CD4-positive, alpha-beta memory T cell (primary cell): ENCODE results near the gene CENPP. TPM values are rescaled to one million over a fixed set of nuclear protein-coding genes. Genes with fewer than 3 reads are reported as not detected.
"Not testable (repeated sequence)": the region's sequence is repeated elsewhere in the genome, so short reads cannot be mapped to it uniquely, and the experiment has no call there.

Source experiments
- CTCF ChIA-PET: fragments of 350-600 bp; sonication (Branson Sonifier 250); formaldehyde crosslinking; loops from one replicate; lab custom pipeline; 2021; ENCODE audit warnings: inconsistent platforms; ENCODE audit not compliant: partially characterized antibody; lab: Charles Lee
- POLR2A ChIA-PET: fragments of 350-600 bp; sonication (Branson Sonifier 250); formaldehyde crosslinking; loops from one replicate; lab custom pipeline; 2021; ENCODE audit not compliant: partially characterized antibody; lab: Charles Lee
- DNase-seq, 5 donors: peaks; one replicate each; pipeline versions ENCODE4 v3.0.0 to v3.0.0-alpha.2; 2020 to 2022; ENCODE audit warnings: mixed read lengths in 1 of 5
- H3K27ac ChIP-seq: one replicate; pipeline ENCODE4 v1.7.0; 2013; ENCODE audit warnings: low read depth, low read length
- H3K27me3 ChIP-seq: 2 replicates; pipeline ENCODE4 v1.7.0; 2013; ENCODE audit warnings: mild to moderate bottlenecking, low read length, moderate library complexity; ENCODE audit not compliant: insufficient read depth
- H3K36me3 ChIP-seq: 2 replicates; pipeline ENCODE4 v1.7.0; 2013; ENCODE audit warnings: mild to moderate bottlenecking, low read length, moderate library complexity; ENCODE audit not compliant: insufficient read depth
- H3K4me1 ChIP-seq: 2 replicates; pipeline ENCODE4 v1.7.0; 2013; ENCODE audit warnings: mild to moderate bottlenecking, low read length, moderate library complexity; ENCODE audit not compliant: insufficient read depth
- H3K4me3 ChIP-seq, 2 donors: one replicate each; pipeline ENCODE4 v1.7.0; 2013; ENCODE audit warnings: low read length in 2 of 2, mild to moderate bottlenecking in 1 of 2
- H3K9me3 ChIP-seq, 2 donors: one replicate each; pipeline ENCODE4 v1.7.0; 2013; ENCODE audit warnings: low read length in 2 of 2, control low read depth in 1 of 2; ENCODE audit not compliant: control insufficient read depth in 1 of 2
- H3K27ac Mint-ChIP-seq, 7 donors: one replicate each; pipeline ENCODE4 v1.8.0; 2020 to 2021; ENCODE audit warnings: mixed read lengths in 7 of 7, mild to moderate bottlenecking in 6 of 7, inconsistent platforms in 3 of 7, moderate library complexity in 3 of 7
- H3K27me3 Mint-ChIP-seq, 2 donors: one replicate each; pipeline ENCODE4 v1.8.0; 2020 to 2021; ENCODE audit warnings: mixed read lengths in 2 of 2
- H3K36me3 Mint-ChIP-seq, 2 donors: one replicate each; pipeline ENCODE4 v1.8.0; 2020 to 2021; ENCODE audit warnings: mixed read lengths in 2 of 2, inconsistent platforms in 1 of 2, mild to moderate bottlenecking in 1 of 2
- H3K4me1 Mint-ChIP-seq, 4 donors: one replicate each; pipeline ENCODE4 v1.8.0; 2020 to 2021; ENCODE audit warnings: mixed read lengths in 4 of 4, mild to moderate bottlenecking in 1 of 4
- H3K4me3 Mint-ChIP-seq, 8 donors: one replicate each; pipeline ENCODE4 v1.8.0; 2020 to 2021; ENCODE audit warnings: mixed read lengths in 8 of 8, mild to moderate bottlenecking in 7 of 8, moderate library complexity in 6 of 8, inconsistent platforms in 3 of 8
- H3K9me3 Mint-ChIP-seq, 8 donors: one replicate each; pipeline ENCODE4 v1.8.0; 2020 to 2021; ENCODE audit warnings: mixed read lengths in 8 of 8, mild to moderate bottlenecking in 5 of 8, inconsistent platforms in 3 of 8, moderate library complexity in 1 of 8
- intact Hi-C: fragments of 100-400 bp; cut with micrococcal nuclease; formaldehyde crosslinking; loops from one replicate; pipeline ENCODE4 v1.15.1; 2023
- polyA plus RNA-seq, 2 donors: library from polyadenylated mRNA; unstranded; fragments of 300-500 nt; fragmentation: Illumina TruSeq; gene quantifications; one replicate each; pipeline ENCODE4 v1.2.3, GENCODE V29; 2021
- total RNA-seq, 2 experiments: library from RNA; stranded (reverse); gene quantifications; one replicate each; pipeline ENCODE4 v1.2.3, GENCODE V29; 2021

Gene CENPP
- total and polyA plus RNA-seq, 4 experiments from 2014 or later, result 0.55 to 9.5 (median 3.4) TPM

DNA sequence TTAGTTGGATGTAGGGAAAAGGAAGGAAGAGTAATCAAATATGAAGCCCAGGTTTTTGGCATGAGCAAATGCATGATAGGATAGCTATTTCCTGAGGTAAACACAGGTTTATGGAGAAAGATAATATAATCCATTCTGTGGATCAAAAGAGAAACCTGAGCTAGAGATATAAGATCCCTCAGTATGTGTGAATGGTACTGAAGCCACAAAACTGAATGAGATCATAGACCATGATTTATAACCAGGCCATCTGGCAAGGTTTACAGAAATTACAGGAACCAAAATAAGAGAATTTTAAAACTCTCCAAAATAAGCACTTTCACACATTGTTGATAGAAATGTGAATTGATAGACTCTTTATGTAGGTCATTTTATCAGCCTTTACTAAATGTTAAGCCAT lies 238.8 kb downstream of the CENPP start:
- no peaks in the 10 kb centered on the region for H3K27me3 Mint-ChIP-seq
- DNase-seq, result no peak
- no peak overlapping the region for H3K4me3 ChIP-seq
- H3K9me3 Mint-ChIP-seq, result peaks cover 0 to 38% (median 14%) of the 10 kb centered on the region in 8 donors
- no peak overlapping the region for H3K27ac Mint-ChIP-seq
- H3K27me3 ChIP-seq, result no peaks in the 10 kb centered on the region
- H3K36me3 ChIP-seq, result no peaks in the 10 kb centered on the region
- CTCF ChIA-PET, result interaction anchor here (0.6 kb wide), 1 partner anchor 425 kb away, joined by 4 read pairs; no protein-coding TSS in a partner anchor
- POLR2A ChIA-PET, result no interaction called here
- peaks cover 0 to 3% of the 10 kb centered on the region in 2 donors for H3K36me3 Mint-ChIP-seq
- H3K27ac ChIP-seq, result no peak overlapping the region
- H3K4me3 Mint-ChIP-seq, result no peak overlapping the region
- H3K4me1 Mint-ChIP-seq, result no peaks in the 10 kb centered on the region
- intact Hi-C loops, result no loop called here
- peaks cover 0 to 3% of the 10 kb centered on the region in 2 donors for H3K9me3 ChIP-seq
- H3K4me1 ChIP-seq, result no peaks in the 10 kb centered on the region

DNA sequence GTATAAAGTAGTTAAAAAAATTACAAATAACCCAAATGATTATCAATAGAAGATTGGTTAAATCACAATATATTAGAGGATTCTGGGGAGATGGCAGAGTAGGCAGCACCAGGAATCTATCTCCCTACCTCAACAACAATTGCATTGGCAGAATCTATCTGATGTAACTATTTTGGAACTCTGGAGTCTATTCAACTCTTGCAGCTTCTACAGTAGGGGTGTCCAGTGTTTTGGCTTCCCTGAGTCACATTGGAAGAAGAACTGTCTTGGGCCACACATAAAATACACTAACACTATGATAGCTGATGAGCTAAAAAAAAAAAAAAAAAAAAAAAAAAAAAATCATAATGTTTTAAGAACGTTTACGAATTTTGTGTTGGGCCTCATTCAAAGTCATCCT lies 239.2 kb downstream of the CENPP start:
- Histone ChIP-seq H3K4me1 (no peaks in the 10 kb centered on the region), H3K4me3 (no peak overlapping the region), H3K36me3 (no peaks in the 10 kb centered on the region), H3K27me3 (no peaks in the 10 kb centered on the region), H3K9me3 (peaks cover 0 to 3% of the 10 kb centered on the region in 2 donors), H3K27ac (no peak overlapping the region)
- no peak for DNase-seq
- H3K27ac Mint-ChIP-seq, result no peak overlapping the region
- H3K36me3 Mint-ChIP-seq, result peaks cover 0 to 3% of the 10 kb centered on the region in 2 donors
- intact Hi-C loops, result no loop called here
- no peaks in the 10 kb centered on the region for H3K4me1 Mint-ChIP-seq
- peaks cover 0 to 38% (median 16%) of the 10 kb centered on the region in 8 donors for H3K9me3 Mint-ChIP-seq
- ChIA-PET POLR2A (no interaction called here), CTCF (interaction anchor here (0.6 to 0.7 kb wide), 2 partner anchors 28 to 426 kb away, joined by 4 read pairs; no protein-coding TSS in a partner anchor)
- no peak overlapping the region for H3K4me3 Mint-ChIP-seq
- H3K27me3 Mint-ChIP-seq, result no peaks in the 10 kb centered on the region

- intact Hi-C loops, POLR2A ChIA-PET, H3K27ac Mint-ChIP-seq, H3K4me3 Mint-ChIP-seq, H3K4me1 ChIP-seq, H3K4me3 ChIP-seq, H3K27me3 Mint-ChIP-seq, H3K9me3 ChIP-seq, H3K27me3 ChIP-seq, DNase-seq, H3K4me1 Mint-ChIP-seq, H3K27ac ChIP-seq, H3K36me3 ChIP-seq: not testable (repeated sequence)
- peaks cover 0 to 10% of the 10 kb centered on the region in 2 donors for H3K36me3 Mint-ChIP-seq
- CTCF ChIA-PET, result interaction anchor here (1.3 kb wide), 1 partner anchor 19 kb away, joined by 3 read pairs; no protein-coding TSS in a partner anchor
- peaks cover 0 to 38% (median 13%) of the 10 kb centered on the region in 8 donors for H3K9me3 Mint-ChIP-seq
These were observed 246.1 kb downstream of the CENPP start for GRCh38 chr9:92571871-92572270.

DNA sequence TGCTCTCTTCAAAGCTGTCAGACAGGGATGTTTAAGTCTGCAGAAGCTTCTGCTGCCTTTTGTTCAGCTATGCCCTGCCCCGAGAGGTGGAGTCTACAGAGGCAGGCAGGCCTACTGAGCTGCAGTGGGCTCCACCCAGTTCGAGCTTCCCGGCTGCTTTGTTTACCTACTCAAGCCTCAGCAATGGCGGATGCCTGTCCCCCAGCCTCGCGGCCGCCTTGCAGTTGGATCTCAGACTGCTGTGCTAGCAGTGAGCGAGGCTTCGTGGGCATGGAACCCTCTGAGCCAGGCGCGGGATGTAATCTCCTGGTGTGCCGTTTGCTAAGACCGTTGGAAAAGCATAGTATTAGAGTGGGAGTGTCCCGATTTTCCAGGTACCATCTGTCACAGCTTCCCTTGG lies 247.9 kb downstream of the CENPP start:
- intact Hi-C loops, H3K4me3 ChIP-seq, DNase-seq, H3K4me3 Mint-ChIP-seq, H3K27ac Mint-ChIP-seq, H3K27me3 Mint-ChIP-seq, POLR2A ChIA-PET, CTCF ChIA-PET, H3K36me3 ChIP-seq, H3K4me1 Mint-ChIP-seq, H3K27ac ChIP-seq, H3K27me3 ChIP-seq, H3K4me1 ChIP-seq, H3K9me3 ChIP-seq: not testable (repeated sequence)
- Mint-ChIP-seq H3K36me3 (peaks cover 0 to 10% of the 10 kb centered on the region in 2 donors), H3K9me3 (peaks cover 0 to 31% (median 8%) of the 10 kb centered on the region in 8 donors)

DNA sequence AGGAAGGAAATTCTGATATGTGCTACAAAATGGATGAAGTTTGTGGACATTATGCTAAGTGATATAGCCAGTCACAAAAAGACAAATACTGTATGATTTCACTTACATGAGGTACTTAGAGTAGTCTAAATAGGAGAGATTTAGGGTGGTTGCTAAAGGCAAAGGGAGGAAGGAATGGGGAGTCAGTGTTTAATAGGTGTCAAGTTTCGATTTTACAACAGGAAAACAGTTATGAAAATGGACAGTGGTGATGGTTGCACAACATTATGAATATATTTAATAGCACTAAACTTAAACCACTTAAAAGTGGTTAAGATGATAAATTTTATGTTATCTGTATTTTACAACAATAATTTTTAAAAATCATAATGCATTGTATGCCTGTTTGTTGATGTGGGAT lies 250.4 kb downstream of the CENPP start:
- no peak for DNase-seq
- Mint-ChIP-seq H3K36me3 (peaks cover 0 to 10% of the 10 kb centered on the region in 2 donors), H3K27me3 (no peaks in the 10 kb centered on the region), H3K9me3 (peaks cover 0 to 21% (median 8%) of the 10 kb centered on the region in 8 donors), H3K4me3 (no peak overlapping the region), H3K27ac (no peak overlapping the region), H3K4me1 (no peaks in the 10 kb centered on the region)
- Histone ChIP-seq H3K4me3 (no peak overlapping the region), H3K9me3 (no peaks in the 10 kb centered on the region), H3K27me3 (no peaks in the 10 kb centered on the region), H3K4me1 (no peaks in the 10 kb centered on the region), H3K36me3 (no peaks in the 10 kb centered on the region), H3K27ac (no peak overlapping the region)
- ChIA-PET CTCF (no interaction called here), POLR2A (no interaction called here)
- intact Hi-C loops, result no loop called here

- no peak overlapping the region for H3K27ac ChIP-seq
- Mint-ChIP-seq H3K4me3 (no peak overlapping the region), H3K27me3 (no peaks in the 10 kb centered on the region), H3K9me3 (peaks cover 0 to 8% (median 0%) of the 10 kb centered on the region in 8 donors), H3K4me1 (no peaks in the 10 kb centered on the region), H3K27ac (no peak overlapping the region), H3K36me3 (no peaks in the 10 kb centered on the region)
- H3K27me3 ChIP-seq, result no peaks in the 10 kb centered on the region
- CTCF ChIA-PET, result interaction anchor here (0.7 to 1.0 kb wide), 2 partner anchors 18 to 447 kb away, joined by 3 read pairs; no protein-coding TSS in a partner anchor
- intact Hi-C loops, result no loop called here
- H3K9me3 ChIP-seq, result no peaks in the 10 kb centered on the region
- no peaks in the 10 kb centered on the region for H3K4me1 ChIP-seq
- H3K36me3 ChIP-seq, result no peaks in the 10 kb centered on the region
- POLR2A ChIA-PET, result no interaction called here
- no peak overlapping the region for H3K4me3 ChIP-seq
- no peak for DNase-seq
These were observed 264.2 kb downstream of the CENPP start for GRCh38 chr9:92589923-92590322.

DNA sequence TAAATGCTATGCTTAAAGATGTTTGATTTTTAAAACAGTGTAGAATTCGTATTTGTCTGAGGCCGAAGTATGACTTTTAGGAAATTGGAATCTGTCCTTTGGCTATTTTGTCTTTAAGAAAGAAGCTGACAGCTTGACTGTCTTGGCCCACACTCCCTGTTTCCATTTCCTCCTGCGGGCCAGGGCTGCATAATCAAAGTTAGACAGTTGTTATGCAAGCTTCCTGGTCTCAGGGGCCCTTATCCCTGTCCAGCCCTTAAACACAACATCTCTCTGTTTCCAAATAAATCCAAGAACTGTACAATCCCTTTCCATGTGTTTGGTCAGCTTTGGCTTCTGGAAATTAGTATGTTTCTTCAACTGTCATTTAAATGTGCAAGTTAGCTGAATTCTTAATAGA lies 264.6 kb downstream of the CENPP start:
- ChIA-PET POLR2A (no interaction called here), CTCF (interaction anchor here (0.7 kb wide), 1 partner anchor 18 kb away, joined by 3 read pairs; no protein-coding TSS in a partner anchor)
- H3K27me3 ChIP-seq, result no peaks in the 10 kb centered on the region
- Mint-ChIP-seq H3K36me3 (no peaks in the 10 kb centered on the region), H3K9me3 (peaks cover 0 to 8% (median 0%) of the 10 kb centered on the region in 8 donors), H3K27me3 (no peaks in the 10 kb centered on the region), H3K27ac (peak overlapping the region in 1 of 7 donors; percentile 30), H3K4me3 (no peak overlapping the region), H3K4me1 (no peaks in the 10 kb centered on the region)
- no peak overlapping the region for H3K4me3 ChIP-seq
- no peak overlapping the region for H3K27ac ChIP-seq
- intact Hi-C loops, result no loop called here
- no peaks in the 10 kb centered on the region for H3K4me1 ChIP-seq
- no peak for DNase-seq
- H3K36me3 ChIP-seq, result no peaks in the 10 kb centered on the region
- no peaks in the 10 kb centered on the region for H3K9me3 ChIP-seq
